NB4 (cell line): ENCODE results near the gene OR51I2.

Experiments used
- DNase-seq: peaks from one replicate; pipeline ENCODE4 v3.0.0; 2010; ENCODE audit warnings: low read depth
- H3K4me3 ChIP-seq: one replicate; pipeline ENCODE4 v1.5.1; 2011; ENCODE audit warnings: mild to moderate bottlenecking, low read depth, low read length, moderate library complexity
- MYC ChIP-seq: IDR thresholded peaks from 2 replicates; pipeline ENCODE4 v1.6.1; 2011; ENCODE audit warnings: low read depth, low read length
- POLR2A ChIP-seq: IDR thresholded peaks from 2 replicates; pipeline ENCODE4 v1.6.1; 2011; ENCODE audit warnings: mild to moderate bottlenecking; ENCODE audit not compliant: insufficient read length; ENCODE audit errors: extremely low read depth
- TF ChIP-seq, protein P1 (sequence below): IDR thresholded peaks from 2 replicates; pipeline ENCODE4 v1.6.1; 2011; ENCODE audit warnings: low read depth, low read length
- TF ChIP-seq, protein P2 (sequence below): IDR thresholded peaks from one replicate; pipeline ENCODE4 v1.5.1; 2012; ENCODE audit warnings: low read depth, low read length

The OR51I2 gene, protein sequence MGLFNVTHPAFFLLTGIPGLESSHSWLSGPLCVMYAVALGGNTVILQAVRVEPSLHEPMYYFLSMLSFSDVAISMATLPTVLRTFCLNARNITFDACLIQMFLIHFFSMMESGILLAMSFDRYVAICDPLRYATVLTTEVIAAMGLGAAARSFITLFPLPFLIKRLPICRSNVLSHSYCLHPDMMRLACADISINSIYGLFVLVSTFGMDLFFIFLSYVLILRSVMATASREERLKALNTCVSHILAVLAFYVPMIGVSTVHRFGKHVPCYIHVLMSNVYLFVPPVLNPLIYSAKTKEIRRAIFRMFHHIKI

DNA sequence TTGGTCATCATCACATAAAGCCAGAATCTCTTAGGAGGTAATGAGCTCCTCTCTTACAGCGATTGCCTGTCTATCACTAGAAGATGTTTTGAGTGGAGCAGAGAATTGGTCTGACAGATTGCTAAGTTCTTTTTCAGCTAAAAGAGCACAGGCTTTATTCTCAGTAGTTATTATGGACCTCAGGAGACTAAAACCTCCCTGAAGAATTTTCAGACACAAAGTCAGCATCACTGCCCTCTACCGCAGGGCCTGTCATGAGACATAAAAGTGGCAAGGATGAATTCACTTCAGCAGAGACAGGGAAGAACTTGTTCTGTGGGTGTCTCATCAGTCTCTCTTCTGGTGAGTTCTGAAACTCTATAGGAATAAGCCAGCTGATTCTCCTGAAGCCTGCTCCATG is at the start of gene OR51I2:
OR51I2 (plus strand) TSS at position 301 of the 400 bp plus-strand sequence. CDS start 4,166 bp downstream, outside the sequence.
- no peak for DNase-seq
- H3K4me3 ChIP-seq = no peak within 1 kb of the TSS
- TF ChIP-seq POLR2A = no peak
- TF ChIP-seq, protein P1, sequence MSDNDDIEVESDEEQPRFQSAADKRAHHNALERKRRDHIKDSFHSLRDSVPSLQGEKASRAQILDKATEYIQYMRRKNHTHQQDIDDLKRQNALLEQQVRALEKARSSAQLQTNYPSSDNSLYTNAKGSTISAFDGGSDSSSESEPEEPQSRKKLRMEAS = no peak
- no peak for TF ChIP-seq MYC
- TF ChIP-seq, protein P2, sequence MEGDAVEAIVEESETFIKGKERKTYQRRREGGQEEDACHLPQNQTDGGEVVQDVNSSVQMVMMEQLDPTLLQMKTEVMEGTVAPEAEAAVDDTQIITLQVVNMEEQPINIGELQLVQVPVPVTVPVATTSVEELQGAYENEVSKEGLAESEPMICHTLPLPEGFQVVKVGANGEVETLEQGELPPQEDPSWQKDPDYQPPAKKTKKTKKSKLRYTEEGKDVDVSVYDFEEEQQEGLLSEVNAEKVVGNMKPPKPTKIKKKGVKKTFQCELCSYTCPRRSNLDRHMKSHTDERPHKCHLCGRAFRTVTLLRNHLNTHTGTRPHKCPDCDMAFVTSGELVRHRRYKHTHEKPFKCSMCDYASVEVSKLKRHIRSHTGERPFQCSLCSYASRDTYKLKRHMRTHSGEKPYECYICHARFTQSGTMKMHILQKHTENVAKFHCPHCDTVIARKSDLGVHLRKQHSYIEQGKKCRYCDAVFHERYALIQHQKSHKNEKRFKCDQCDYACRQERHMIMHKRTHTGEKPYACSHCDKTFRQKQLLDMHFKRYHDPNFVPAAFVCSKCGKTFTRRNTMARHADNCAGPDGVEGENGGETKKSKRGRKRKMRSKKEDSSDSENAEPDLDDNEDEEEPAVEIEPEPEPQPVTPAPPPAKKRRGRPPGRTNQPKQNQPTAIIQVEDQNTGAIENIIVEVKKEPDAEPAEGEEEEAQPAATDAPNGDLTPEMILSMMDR = no peak

DNA sequence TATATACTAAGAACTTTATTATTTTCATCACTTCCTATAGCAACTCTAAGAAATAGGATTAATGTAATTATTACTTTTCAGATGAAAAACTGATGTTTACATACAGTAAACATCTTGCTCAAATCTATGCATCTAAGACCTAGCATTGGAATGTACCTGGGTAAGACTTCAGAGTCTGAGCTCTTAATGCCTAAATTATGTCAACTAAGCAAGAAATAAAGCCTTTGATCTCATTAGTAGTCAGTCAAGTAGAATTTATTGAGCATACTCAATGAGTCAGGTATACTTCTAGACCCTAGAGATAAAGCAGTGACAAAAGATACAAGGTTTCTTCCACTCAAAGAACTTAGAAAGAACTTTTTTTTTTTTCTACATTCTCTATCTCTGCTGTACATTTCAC is 44.0 kb upstream of the OR51I2 start:
- TF ChIP-seq POLR2A = no peak
- TF ChIP-seq MYC = no peak
- TF ChIP-seq, protein P1 = no peak
- TF ChIP-seq, protein P2 = no peak
- no peak for DNase-seq
- H3K4me3 ChIP-seq = no peak overlapping the region

DNA sequence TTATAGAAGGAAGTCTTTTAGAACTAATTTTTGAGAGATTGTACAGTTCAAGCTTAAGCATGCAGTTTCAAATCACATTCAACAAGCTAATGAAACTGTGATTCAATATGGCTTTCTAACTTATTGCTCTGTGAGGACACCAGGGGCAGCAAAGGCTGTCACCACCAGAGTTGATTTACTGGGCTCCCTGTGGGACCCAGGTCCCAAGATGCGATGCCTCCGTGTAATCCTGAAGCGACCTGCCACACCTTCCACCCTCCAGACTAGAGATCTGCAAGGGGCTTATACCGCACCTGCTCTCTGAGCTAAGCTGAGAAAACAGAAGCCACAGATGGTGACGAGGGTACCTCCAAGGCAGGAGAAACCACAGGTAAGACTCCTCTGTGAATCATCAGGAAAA is 28.1 kb upstream of the OR51I2 start:
- DNase-seq = no peak

DNA sequence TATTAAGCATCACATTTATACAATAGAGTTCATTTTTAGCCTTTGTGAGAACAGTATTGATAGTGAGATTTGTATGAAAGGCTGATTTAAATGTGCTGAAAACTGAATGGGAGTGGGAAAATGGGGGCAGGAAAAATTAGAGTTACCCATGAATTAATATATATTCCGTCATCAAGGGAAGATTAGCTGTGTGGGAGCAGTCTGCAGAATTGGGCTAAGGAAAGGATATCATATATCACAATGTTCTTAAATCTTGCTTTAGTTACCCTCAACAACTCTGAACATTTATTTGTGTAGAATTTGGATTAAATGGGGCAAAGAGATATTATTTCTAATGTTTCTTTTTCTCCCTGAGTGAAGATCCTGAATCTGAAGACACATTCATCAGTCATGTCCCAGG is 27.3 kb upstream of the OR51I2 start, which contains the start of gene OR51Q1:
OR51Q1 (plus strand) TSS at position 301 of the 400 bp plus-strand sequence; CDS start at position 391, 90 bp downstream.
- no peak for DNase-seq
- H3K4me3 ChIP-seq = no peak within 1 kb of the TSS
- TF ChIP-seq, protein P2 = no peak
- TF ChIP-seq, protein P1 = no peak
- no peak for TF ChIP-seq MYC
- TF ChIP-seq POLR2A = no peak

More for the DNA sequence above, 28.1 kb upstream of the OR51I2 start:
- TF ChIP-seq POLR2A (no peak), MYC (no peak)
- TF ChIP-seq, protein P1 = no peak
- TF ChIP-seq, protein P2 = no peak
- no peak overlapping the region for H3K4me3 ChIP-seq

DNA sequence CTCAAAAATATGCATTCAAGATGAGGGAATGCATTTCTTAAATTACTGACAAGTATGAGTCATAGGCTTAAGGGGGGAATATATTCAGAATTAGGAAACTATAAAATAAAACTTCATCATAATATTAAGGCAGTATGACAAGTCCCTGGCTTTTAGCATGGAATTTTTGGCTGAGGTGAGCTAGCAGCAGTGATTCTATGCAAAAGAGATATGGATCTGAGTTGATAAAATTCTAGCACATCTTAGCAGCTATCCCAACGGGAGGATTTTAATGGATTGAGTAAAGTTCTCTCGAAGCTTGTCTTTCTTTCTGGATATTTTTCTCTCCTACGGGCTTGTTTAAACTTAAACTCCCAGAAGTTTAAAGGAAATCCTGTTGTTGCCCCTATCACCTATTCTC is 26.0 kb upstream of the OR51I2 start:
- TF ChIP-seq MYC = no peak
- TF ChIP-seq, protein P1 = no peak
- no peak for TF ChIP-seq POLR2A
- TF ChIP-seq, protein P2 = no peak
- H3K4me3 ChIP-seq = no peak overlapping the region
- no peak for DNase-seq
